IPS DF 4.7 (cell line): Measurements from ENCODE around the gene BAIAP3.
A peak's percentile ranks its signal among the peaks of the same experiment; 100 is the strongest.

ENCODE experiments used
- DNase-seq: peaks from one replicate; pipeline ENCODE4 v3.0.0-alpha.2; 2013; ENCODE audit warnings: low spot score; ENCODE audit errors: extremely low read depth

Gene BAIAP3

GRCh38 chr16:1299012-1299867 lies 34.2 kb upstream of the BAIAP3 start:
- no peak for DNase-seq

DNA sequence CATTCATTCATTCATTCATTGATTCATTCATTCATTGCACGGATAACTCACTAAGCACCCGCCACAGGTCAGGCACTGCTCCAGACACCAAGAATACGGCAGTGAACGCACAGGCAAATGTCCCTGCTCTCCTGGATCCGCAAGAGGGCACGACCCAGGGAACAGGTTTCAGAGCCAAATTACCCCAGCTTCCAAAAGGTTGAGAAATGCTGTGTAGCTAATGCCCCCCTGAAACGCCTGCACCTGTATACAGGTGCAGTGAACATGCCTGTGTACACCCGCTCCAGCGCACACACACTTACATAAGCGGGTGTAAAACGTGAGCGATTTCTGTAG lies 33.6 kb upstream of the BAIAP3 start:
- no peak for DNase-seq

DNA sequence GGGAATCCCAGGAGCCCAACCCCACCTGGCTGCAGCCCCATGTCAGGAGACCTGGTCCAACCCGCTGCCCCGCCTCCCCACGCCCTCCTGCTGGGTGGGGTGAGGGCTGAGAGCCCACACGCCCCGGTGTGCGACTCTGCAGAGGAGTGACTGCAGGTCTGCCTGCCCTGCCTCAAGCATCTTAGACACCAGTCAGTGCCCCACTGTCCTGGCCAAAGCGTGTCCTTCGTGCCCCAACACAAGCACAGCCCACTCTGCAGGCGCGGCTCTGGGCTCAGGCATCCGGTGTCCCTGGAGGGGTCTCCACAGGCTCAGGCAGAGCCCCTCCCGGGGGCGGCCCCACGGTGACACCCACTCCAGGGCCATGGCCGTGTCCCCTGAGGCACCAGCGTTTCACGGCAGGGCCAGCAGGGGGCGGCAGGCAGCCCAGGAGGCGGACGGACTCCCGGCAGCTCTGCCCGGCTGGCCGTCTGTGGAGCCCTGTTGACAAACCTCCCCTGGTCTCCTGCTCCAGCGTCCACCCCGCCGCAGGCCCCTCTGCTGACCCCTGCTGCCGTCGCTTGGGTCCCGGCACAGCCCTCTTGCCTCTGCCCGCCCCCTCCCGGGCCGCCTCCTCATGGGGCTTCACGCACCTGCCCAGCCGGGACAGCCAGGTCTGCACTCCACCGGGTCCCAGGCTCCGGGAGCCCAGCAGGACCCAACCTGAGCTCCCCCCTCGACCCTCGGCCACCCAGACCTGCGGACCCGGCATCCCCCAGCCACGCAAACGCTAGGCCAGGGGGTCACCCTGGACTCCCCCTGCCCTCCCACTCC lies 32.6 kb upstream of the BAIAP3 start:
- no peak for DNase-seq

- DNase-seq = no peak
These were observed 31.9 kb upstream of the BAIAP3 start for GRCh38 chr16:1301562-1301961.

DNA sequence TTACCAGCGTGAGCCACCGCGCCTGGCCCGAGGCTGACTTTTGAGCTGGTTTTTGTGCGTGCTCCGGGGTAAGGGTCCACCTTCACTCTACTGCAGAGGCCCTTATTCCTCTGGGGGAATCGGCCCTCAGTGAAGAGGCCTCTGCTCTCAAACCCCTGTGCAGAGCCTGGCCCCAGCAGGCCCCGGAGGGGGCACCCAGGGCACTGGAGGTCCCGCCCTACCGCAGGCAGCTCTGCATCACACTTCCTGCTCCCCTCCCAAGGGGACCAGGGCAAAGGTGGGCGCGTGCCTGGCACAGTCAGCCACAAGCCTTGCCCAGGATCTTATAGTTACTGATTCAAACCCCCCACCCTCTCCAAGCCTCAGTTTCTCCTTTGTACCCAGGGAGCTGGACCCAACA lies 27.6 kb upstream of the BAIAP3 start:
- no peak for DNase-seq

- DNase-seq = no peak
These were observed 27.1 kb upstream of the BAIAP3 start for GRCh38 chr16:1306334-1306733.

DNA sequence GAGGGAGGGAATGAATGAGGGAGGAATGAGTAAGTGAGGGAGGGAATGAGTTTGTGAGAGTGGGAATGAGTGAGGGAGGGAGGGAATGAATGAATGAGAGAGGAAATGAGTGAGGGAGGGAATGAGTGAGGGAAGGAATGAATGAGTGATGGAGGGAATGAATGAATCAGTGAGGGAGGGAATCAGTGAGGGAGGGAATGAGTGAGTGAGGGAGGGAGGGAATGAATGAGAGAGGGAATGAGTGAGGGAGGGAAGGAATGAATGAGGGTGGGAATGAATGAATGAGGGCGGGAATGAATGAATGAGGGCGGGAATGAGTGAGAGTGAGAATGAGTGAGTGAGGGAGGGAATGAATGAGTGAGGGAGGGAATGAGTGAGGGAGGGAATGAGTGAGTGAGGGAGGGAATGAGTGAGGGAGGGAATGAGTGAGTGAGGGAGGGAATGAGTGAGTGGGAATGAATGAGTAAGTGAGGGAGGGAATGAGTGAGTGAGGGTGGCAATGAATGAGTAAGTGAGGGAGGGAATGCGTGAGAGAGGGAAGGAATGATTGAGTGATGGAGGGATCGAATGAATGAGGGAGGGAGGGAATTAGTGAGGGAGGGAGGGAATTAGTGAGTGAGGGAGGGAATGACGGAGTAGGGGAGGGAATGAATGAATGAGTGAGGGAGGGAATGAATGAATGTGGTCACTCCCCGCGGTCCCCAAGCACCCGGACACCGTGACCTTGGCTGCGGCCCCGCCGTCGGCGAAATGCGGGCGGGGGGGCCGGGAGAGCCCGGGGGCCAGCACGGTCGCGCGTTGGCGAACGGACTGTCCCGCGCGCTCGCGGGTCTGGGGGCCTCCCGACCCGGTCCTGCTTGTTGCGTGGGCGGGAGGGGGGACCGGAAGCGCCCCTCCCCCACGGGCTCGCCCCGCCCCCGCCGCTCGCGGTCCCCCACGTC lies 25.1 kb upstream of the BAIAP3 start:
- DNase-seq = no peak

DNA sequence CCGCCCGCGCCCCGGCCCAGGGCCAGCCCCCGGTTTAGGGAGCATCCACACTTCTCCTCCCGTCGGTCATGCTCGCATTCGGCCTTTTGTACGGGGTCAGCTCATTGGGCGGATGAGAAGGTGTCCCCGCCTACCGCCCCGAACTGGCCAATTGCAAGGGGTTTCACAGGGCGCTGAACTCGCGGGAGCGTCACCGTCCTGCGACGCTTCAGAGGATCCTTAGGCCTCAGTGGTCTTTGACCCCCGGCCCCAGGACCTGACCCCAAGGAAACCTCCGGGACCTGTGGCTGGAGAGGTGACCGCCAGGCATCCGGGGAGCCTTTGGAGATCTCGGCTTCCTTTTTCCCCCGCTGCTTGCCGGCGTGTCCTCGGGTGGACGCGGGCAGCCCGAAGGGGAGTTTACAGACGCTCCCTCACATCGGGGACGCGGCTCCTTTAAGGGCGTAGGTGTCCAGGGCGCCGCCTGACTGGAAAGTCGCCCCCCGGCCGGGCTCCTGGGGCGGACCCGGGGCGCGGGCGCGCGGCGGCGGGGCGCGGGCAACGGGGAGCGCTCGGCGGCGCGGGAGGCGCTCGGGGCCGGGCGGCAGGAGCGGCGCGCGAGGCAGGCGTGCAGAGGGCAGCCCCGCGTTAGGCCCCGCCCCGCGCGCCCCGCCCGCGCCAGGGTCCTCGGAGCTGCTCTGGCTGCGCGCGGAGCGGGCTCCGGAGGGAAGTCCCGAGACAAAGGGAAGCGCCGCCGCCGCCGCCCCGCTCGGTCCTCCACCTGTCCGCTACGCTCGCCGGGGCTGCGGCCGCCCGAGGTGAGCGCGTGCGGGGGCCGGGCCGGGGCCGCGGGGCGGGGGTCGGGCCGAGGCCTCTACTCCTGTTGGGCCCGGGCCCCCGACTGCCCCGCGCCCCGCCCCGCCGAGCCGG lies 24.2 kb upstream of the BAIAP3 start, which contains the start of gene UBE2I:
TSS of gene UBE2I (plus strand) at position 660 of the 909 bp plus-strand sequence. CDS start 4,395 bp downstream, outside the sequence.
- peak; percentile 93 for DNase-seq

DNA sequence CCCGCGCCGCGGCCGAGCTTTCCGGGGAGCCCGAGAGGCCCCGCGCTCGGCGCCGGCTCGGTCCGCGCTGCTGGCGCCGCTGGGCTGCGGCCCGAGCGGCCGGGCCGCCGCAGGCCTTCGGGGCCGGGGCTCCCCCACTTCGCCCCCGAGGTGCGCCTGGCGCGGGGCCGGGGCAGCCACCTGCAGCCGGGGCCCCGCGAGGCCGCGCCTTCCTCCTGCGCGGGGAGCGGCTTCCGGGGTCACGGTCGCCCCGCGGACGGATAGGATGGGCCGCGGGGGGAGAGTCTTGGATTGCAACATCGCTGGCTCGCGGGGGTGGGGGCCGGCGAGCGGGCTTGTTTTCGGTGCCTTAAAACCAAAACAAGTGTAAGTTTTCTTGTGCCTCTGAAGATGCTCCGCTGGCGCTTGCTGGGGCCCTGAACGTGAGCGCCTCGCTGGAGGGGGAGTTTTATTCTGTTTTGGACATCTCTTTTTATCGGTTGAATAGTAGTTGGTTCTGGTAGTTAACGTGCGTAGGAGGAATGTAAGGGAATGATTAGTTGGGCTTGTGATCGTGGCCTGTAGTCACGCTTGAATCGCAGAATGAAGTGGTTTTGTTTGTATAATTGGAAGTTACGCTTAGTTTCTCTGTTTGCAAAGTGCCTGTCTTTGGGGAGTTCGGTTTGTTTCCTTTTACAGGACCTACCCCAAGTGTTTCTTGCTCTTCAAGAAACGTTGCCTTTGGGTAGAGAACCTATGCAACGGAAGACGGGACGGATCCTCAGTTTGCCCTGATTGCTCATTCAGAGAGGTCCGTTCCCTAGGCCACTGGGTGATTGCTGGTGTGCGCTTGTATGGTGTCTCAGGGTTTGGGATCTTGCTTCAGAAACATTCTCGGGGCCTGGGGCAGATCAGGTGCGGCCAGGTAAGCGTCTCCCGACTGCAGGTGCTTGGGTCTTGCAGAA lies 23.3 kb upstream of the BAIAP3 start:
- no peak for DNase-seq

GRCh38 chr16:1310832-1311200 lies 22.6 kb upstream of the BAIAP3 start:
- DNase-seq = no peak

GRCh38 chr16:1311212-1311737 lies 22.2 kb upstream of the BAIAP3 start:
- no peak for DNase-seq

DNA sequence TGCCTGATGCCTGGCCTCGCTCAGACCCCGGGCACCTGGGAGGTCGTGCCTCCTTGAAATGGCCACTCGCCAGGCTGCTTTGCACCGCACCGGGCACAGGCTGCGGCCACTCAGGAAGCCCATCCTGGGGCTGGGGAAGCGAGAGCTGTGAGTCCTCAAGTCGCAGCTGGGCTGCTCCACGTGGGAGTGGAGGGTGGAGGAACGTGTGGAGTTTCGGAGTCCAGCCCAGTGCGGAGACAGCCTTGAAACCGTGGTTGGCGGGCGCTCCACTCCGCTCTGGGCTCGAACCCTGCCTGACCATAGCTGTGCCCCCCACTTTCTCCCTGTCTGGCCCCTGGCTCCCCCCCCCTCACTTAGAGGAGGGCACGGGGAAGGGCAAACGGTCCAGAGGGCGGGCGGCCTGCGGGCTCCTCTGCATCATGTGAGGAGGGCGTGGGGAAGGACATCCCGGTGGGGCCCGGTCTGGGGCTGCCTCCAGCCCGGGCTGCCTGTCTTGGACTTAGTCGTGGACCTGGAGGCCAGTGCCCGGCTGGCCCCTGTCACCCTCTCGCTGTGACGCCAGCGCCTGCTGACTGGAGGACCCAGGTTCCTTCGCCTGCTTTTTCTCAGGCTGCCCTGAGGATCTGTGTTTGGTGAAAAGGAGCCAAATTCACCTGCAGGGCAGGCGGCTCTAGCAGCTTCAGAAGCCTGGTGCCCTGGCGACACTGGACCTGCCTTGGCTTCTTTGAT lies 21.5 kb upstream of the BAIAP3 start:
- no peak for DNase-seq

GRCh38 chr16:1312467-1312816 lies 21.0 kb upstream of the BAIAP3 start:
- no peak for DNase-seq

GRCh38 chr16:1312903-1313302 lies 20.5 kb upstream of the BAIAP3 start:
- no peak for DNase-seq

DNA sequence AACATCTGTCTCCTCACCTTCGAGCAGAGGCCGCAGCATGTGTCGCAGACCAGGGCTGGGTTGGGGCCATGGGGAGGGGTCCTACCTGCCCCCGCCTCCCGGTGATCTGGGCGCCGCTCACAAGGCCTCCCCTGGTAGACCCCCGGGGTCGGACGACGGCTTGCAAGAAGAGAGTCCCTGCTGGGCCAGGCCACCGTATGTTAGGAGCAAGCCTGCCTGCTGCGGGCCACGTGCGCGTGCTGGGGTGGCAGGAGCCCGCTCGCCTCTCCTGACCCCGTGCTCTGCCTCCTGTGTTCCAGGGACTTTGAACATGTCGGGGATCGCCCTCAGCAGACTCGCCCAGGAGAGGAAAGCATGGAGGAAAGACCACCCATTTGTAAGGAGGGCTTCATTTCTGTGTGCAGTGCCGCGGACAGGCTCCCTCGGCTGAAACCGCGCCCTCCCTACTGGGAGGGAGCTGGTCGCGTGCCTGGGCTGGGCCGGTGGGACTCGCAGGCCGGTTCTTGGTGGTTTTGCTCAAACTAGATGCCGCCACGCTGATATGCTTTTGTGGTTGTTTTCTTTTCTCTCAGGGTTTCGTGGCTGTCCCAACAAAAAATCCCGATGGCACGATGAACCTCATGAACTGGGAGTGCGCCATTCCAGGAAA lies 19.6 kb upstream of the BAIAP3 start:
- no peak for DNase-seq

DNA sequence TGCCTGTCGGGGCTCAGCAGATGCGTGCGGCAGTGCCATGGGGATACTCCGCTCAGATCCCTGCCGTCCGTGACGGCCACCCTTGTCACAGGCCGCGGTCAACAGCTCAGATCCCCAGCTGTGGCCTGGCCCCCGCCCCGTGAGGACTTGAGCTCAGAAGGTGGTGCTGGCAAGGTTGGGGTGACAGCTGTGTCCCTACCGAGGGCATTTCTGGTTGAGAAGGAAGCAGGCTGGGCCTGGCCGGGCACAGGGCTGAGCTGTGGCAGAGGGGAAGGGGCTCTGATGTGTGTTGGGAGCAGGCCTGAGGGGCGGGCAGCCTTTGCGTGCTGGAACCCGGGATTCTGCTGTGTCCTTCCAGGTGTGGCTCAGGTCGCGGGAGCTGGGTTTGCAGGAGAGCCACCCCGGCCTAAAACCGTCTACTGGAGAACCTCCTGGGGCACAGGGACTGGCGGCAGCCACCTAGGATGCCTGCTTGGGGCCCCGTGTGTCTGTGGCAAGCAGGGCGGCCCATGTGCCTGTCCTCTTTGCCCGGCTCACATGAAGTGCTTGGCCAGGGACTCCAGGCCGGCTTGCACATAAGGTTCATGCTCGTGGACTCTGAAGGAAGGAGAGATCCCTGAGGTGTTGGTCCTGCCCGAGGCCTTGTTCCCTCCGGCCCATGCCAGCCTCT lies 18.9 kb upstream of the BAIAP3 start:
- no peak for DNase-seq
